ENCODE data around the gene RBFOX2. TPM values are rescaled to one million over a fixed set of nuclear protein-coding genes. Genes with fewer than 3 reads are reported as not detected.

RBFOX2 gene
- total and polyA plus RNA-seq, 2 experiments from 2014 or later: 299 to 339 TPM

- TF ChIP-seq CTCF (IDR thresholded peaks at IDR 0.05; ENCODE audit: low read depth, low read length): no peak
- Histone ChIP-seq H3K9me3 (ENCODE audit: low read depth) (no peaks in the 10 kb centered on the region), H3K27me3 (no peaks in the 10 kb centered on the region), H3K36me3 (no peaks in the 10 kb centered on the region), H3K4me1 (ENCODE audit: low read depth) (peaks cover 40% of the 10 kb centered on the region), H3K27ac (peak overlapping the region; percentile 75), H3K4me3 (no peak overlapping the region)
- no peak for DNase-seq (ENCODE audit: low read depth in 1 of 2, low spot score in 1 of 2)
Observed at GRCh38 chr22:35886309-35886708, 142.3 kb downstream of the RBFOX2 start.

GRCh38 chr22:35884529-35884928, 144.1 kb downstream of the RBFOX2 start:
- no peaks in the 10 kb centered on the region for H3K27me3 ChIP-seq
- no peak for DNase-seq (ENCODE audit: low read depth in 1 of 2, low spot score in 1 of 2)
- H3K36me3 ChIP-seq: no peaks in the 10 kb centered on the region
- no peak for TF ChIP-seq CTCF (IDR thresholded peaks at IDR 0.05; ENCODE audit: low read depth, low read length)
- peak overlapping the region; percentile 87 for H3K27ac ChIP-seq
- H3K4me3 ChIP-seq: no peak overlapping the region
- H3K9me3 ChIP-seq (ENCODE audit: low read depth): no peaks in the 10 kb centered on the region
- H3K4me1 ChIP-seq (ENCODE audit: low read depth): peaks cover 35% of the 10 kb centered on the region

DNA sequence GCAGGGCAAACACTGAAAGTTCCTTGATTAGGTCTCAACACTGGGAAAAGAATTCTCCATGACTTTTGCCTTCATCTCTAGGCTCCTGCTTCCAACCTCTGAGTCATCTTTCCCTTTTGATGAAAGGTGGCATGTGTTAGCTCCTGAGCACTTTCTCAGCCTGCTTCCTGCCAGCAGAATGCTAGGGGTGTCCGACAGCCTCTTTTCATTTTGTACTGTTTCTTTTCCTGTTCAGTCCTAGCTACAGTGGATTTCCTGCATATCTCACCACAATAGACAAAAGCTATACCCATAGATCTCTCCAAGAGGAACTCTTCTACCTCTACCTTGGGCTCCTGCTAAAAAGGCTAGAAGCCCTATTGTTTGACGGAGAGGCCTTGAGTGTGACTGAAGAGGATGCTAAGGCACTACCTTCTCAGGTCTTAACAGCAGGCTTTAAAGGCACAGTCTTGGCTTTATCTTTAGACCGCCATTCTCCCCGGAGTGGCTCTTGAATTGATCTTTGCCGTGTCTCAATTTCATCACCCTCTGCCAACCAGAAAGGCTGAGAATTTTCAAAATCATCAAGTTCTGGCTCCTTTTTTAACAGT, 145.5 kb downstream of the RBFOX2 start:
- Histone ChIP-seq H3K36me3 (no peaks in the 10 kb centered on the region), H3K4me3 (no peak overlapping the region), H3K9me3 (ENCODE audit: low read depth) (no peaks in the 10 kb centered on the region), H3K27ac (peak overlapping the region; percentile 87), H3K4me1 (ENCODE audit: low read depth) (peaks cover 36% of the 10 kb centered on the region), H3K27me3 (no peaks in the 10 kb centered on the region)
- peak; percentile 18 to 65 for DNase-seq (ENCODE audit: low read depth in 1 of 2, low spot score in 1 of 2)
- no peak for TF ChIP-seq CTCF (IDR thresholded peaks at IDR 0.05; ENCODE audit: low read depth, low read length)

DNA sequence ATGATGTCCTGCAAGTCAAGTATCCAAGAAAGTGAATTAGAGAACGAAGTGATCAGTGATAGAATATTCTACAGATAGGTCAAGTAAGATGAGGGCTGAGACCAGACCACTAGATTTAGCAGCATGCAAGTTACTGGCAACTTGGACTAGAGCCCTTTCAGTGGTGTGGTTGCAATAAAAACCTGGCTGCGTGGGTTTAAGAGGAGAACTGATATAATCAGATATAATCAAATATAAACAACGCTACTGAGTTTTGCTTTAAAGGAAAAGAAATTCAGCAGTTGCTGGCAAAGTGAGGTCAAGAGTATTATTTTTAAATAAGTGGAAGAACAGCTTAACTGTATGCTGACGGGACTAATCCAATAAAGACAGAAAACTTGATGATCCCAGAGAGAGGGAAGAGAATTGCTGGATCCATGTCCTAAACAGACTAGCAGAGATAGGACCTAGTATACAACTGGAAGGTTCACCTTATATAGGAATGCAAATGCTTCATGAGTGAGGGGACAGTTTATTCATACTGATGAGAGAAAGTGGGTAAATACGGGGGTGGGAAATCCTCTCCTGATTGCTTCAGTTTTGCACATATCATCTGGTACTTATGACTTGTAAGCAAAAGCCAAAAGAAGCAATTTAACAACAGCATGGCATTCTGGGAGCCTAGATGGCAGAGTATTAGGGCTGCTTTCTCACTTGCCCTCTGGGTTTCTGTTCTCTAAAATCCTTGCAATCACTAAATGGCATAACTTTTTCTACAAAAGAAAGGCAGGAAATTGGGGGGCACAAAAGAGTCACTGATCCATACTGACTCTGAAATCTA, 146.2 kb downstream of the RBFOX2 start:
- H3K36me3 ChIP-seq: no peaks in the 10 kb centered on the region
- no peak for TF ChIP-seq CTCF (IDR thresholded peaks at IDR 0.05; ENCODE audit: low read depth, low read length)
- peaks cover 34% of the 10 kb centered on the region for H3K4me1 ChIP-seq (ENCODE audit: low read depth)
- peak in 1 of 2 donors; percentile 28 for DNase-seq (ENCODE audit: low read depth in 1 of 2, low spot score in 1 of 2)
- no peaks in the 10 kb centered on the region for H3K9me3 ChIP-seq (ENCODE audit: low read depth)
- no peaks in the 10 kb centered on the region for H3K27me3 ChIP-seq
- H3K4me3 ChIP-seq: no peak overlapping the region
- peak overlapping the region; percentile 87 for H3K27ac ChIP-seq

GRCh38 chr22:35879351-35879750, 149.3 kb downstream of the RBFOX2 start:
- Histone ChIP-seq H3K4me1 (ENCODE audit: low read depth) (peaks cover 37% of the 10 kb centered on the region), H3K27me3 (no peaks in the 10 kb centered on the region), H3K36me3 (no peaks in the 10 kb centered on the region), H3K27ac (peak overlapping the region; percentile 56), H3K9me3 (ENCODE audit: low read depth) (no peaks in the 10 kb centered on the region), H3K4me3 (no peak overlapping the region)
- DNase-seq (ENCODE audit: low read depth in 1 of 2, low spot score in 1 of 2): no peak
- TF ChIP-seq CTCF (IDR thresholded peaks at IDR 0.05; ENCODE audit: low read depth, low read length): no peak

All from cardiac muscle cell (in vitro differentiated cells and primary cell).